Hindlimb muscle (tissue), 1 donor: ENCODE measurements around the gene DUSP15. TPM values are rescaled to one million over a fixed set of nuclear protein-coding genes. Genes with fewer than 3 reads are reported as not detected.

ENCODE experiments used
- DNase-seq: peaks from one replicate; pipeline ENCODE4 v3.0.0-alpha.2; 2013
- polyA plus RNA-seq: library from polyadenylated mRNA; unstranded; fragments of 120-200 nt; gene quantifications from one replicate; pipeline ENCODE4 v1.2.1, GENCODE V29; 2013; ENCODE audit not compliant: insufficient read length

The DUSP15 gene
- polyA plus RNA-seq, 1 donor: 3.0 TPM

DNA sequence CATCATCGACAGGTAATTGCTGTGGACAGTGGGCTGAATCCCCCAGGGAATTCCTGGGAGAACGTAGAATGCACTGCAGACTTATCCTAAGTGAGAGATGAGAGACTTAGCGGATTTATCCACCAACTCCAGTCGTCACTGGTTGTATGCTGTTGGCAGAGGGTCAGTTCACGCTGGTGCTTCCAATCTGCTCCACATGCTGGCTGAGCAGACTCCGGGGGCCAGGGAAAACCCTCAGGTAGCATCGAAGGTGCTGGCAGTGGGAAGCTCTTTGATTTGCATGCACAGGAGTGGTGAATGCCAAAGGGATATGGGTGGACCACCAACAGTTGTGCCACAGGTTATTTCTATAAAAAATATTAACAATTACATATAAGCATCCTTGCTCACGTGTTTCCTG, 20.3 kb upstream of the DUSP15 start:
- no peak for DNase-seq

DNA sequence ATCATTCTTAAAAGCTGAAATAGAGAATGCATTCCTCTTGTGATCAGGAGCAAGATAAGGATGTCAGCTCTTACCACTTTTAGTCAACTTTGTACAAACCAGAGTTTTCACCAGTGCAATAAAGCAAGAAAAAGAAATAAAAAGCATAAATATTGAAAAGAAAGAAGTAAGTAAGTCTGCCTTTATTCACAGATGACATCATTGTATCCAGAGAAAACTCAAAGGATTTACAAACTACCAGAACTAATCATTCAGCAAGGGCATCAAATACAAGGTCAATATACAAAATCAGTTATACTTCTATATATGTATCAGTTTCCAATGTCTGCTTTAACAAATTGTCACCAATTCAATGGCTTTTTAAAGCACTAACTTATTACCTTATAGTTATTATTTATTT, 13.5 kb upstream of the DUSP15 start:
- DNase-seq: no peak

DNA sequence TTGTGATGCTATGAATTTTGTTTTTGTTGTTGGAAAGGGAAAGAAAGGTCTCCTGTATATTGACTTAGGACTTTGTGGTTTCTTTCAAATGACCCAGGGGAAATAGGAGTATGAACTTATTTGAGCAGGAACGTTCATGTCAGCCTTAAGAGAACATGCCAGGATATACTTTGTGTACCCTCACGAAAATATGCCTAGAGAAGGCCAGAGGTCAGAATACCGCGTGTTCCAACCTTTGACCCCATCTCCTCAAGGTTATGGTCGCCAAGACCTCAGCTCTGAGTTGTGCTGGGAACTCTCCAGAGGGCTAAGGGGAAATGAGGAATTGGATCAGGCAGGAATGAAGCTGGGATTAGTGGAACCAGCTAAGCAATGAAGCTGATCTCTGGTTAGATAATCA, 11.6 kb upstream of the DUSP15 start:
- DNase-seq: no peak

DNA sequence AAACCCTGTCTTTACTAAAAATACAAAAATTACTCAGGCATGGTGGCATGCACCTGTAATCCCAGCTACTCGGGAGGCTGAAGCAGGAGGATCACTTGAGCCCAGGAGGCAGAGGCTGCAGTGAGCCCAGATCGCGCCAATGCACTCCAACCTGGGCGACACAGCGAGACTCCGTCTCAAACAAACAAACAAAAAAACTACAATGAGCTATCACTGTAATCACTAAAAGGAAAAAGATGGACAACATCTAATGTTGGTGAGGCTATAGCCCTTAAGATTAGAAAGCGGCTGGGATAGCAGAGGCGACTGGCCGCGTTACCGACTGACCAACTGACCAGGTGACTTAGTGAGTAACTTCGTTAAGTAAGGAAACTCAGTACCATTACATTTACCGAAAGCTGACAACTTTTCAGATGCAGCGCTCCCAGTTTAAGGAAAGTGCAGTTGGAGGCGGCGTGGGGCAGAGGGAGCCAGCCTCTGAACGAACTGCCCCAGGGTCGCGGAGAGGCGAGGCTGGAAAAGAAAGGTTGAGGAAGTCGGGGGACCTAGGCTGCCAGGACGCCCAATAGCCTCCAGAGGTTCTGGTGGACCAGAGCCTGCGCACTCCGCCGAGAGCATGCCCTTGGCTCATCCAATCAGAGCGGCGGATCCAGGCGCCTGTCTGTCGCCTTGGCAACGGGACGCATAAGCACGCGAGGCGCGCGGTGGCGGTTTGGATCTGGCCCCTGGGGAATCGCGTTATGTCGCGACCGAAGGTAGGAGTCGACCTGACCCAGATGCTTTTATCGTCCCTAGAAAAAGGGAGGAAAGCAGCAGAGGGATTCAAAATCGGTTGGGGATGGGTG, 9.0 kb upstream of the DUSP15 start:
- peak; percentile 87 for DNase-seq

DNA sequence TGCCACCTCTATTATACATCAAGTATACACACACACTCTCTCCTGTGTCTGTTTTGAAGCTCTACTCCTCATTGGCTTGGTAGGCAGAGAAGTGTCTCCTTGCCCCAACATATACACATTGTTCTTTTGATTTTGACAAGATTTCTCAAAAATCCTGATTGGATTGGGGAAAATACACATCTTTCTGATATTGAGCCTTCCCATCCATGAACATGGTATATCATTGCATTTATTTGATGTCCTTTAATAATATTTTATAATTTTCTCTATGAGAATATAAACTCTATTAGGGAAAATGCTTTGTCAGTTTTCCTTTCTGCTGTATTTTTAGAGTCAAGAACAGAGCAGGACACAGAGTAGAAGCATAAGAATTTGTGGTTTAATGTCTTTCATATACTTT, 7.4 kb upstream of the DUSP15 start:
- no peak for DNase-seq

DNA sequence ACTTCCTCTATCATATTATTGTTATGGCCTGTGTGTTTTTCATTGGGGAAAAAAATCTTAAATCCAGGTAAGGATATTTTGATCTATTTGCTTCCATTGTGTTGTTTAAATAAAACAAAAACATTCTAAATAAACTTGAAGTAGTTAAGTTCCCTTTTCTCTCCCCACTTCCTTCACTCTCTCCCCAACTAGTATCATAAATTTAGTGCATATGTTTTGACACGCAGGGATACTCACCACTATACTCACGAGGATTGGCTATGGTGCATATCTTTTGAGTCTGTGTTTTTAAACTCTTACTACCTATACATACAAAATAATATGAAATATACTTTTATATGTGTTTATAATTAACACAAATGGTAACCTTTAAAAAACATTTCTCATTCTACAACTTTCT, 5.3 kb upstream of the DUSP15 start:
- no peak for DNase-seq

DNA sequence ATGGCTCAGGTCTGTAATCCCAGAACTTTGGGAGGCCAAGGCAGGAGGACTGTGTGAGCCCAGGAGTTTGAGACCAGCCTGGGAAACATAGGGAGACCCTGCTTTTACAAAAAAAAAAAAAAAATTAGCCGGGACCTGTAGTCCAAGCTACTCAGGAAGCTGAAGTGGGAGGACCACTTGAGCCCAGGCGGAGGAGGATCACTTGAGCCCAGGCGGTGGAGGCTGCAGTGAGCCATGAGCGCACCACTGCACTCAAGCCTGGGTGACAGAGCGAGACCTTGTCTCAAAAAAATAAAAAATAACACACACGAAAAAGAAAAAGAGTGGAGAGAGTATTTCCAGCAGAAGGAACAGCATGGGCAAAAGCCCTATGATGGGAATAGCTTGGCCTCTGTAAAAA, 2.1 kb upstream of the DUSP15 start:
- no peak for DNase-seq

DNA sequence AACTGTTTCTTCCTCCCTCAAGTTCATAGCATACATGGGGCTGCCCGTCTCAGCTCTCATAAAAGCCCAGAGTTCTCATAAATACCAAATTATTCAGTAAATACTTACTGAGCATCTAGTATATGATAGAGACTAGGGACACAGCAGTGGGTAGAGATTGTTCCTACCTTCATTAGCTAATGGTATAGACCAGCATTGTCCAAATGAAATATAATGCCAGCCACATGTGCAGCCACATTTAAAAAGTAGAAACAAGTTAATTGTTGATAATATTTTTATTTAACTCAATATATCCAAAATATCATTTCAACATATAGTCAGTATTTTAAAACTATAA, 1.3 kb upstream of the DUSP15 start:
- DNase-seq: no peak

DNA sequence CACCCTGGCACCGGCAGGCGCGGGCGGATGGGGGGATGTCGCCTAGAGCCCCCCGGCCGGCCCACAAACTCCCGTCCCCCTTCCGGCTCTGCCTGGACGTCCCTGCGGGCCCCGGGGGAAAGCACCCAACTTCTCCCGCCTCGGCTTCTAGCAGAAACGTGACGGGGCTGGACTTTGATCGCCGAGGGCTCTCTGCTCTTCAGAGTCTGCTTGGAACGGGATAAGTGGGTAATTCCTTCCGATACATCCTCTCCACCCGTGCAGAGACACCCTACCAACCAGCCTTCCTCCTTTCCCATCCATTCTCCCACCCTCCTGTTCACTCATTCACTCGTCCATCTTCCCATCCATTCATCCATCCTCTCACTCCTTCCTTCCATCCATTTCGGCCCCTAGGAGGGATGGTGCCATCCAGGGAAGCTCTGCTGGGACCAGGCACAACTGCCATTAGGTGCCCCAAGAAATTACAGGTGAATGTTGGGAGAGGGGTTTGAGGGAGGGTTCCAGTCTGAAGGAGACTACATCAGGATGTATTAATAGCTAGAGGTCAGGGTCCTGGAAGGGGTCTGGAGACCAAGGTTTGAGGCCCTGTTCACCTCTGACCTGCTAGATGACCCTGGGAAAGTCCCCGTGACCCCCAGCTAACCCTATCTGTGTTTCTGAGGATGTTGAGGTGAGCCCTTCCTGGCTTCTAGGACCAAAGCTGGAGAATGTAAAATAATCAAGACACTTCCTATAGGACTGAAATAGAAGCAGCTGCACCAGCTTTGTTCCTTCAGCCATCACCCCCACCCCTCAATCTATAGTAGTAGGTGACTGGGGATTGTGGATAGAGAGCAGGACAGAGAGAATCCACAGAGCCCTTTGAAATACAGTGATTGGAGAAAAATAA, 645 bp upstream of the DUSP15 start:
- no peak for DNase-seq

DNA sequence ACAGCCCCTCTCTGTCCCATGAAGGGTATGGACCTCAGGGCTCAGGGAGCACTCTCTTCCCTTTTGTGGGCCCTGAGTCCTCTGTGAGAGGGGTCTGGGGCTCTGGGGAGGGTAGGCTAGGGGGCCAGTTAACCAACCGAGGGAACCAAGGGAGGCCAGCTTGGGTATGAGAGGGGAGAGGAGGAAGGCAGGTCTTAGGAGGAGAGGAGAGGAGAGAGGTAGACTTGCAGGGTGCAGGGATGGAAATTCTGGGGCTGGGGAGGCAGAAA, 720 bp downstream of the DUSP15 start:
- DNase-seq: no peak

DNA sequence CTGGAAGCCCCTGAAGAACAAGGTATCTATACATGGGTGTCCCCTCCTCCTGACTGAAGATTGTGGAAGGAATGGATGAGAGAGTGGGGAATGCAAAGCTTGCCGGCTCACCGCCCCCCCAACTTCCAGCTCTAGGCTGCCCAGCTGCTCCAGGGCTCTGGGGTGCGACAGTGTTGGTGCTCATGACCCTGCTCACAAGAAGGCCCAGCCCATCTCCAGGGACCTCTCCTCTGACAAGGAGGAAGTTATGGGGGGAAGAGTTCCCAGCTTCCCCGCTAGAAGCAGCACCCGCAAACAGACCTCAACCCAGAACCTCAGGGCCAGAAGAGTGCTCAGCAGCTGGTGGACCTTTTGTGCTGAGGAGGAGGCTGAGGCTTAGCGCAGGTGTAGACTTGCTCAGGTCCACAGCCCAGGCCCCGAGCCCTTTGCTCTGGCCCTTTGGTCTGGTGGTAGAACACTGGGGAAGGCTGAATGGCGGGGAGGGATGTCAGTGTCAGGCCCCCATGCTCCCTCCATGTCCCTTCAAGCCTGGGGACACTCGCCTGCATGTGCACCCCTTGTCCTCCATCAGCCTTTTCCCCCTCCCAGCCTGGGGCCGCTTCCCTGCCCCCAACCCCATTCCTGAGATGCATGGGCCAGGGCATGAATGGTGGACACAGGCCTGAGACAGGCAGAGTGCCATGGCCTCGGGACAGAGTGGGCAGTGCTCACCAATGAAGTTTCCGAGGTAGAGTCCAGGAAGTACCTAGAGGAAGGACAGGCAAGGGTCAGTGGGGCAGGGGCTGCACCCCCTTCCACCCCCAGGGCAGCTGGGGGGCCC, 1.3 kb downstream of the DUSP15 start:
- no peak for DNase-seq

DNA sequence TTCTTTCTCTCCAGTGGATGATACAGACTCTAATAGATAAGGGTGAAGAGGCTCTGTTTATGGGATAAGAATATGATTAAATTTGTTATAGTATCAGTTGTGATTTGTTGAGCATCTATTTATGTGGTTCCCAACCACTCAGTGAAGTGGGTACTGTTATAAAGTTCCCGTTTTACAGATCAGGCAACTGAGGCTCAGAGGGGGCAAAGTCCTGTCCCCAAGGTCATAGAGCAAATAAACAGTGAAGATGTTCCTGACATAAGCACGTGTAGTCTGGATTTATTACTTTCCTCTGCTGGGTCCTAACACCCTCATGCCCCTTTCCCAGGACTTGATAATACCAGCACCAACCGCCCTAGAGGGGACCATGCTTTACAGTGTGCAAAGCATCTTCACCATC, 4.1 kb downstream of the DUSP15 start:
- DNase-seq: no peak

DNA sequence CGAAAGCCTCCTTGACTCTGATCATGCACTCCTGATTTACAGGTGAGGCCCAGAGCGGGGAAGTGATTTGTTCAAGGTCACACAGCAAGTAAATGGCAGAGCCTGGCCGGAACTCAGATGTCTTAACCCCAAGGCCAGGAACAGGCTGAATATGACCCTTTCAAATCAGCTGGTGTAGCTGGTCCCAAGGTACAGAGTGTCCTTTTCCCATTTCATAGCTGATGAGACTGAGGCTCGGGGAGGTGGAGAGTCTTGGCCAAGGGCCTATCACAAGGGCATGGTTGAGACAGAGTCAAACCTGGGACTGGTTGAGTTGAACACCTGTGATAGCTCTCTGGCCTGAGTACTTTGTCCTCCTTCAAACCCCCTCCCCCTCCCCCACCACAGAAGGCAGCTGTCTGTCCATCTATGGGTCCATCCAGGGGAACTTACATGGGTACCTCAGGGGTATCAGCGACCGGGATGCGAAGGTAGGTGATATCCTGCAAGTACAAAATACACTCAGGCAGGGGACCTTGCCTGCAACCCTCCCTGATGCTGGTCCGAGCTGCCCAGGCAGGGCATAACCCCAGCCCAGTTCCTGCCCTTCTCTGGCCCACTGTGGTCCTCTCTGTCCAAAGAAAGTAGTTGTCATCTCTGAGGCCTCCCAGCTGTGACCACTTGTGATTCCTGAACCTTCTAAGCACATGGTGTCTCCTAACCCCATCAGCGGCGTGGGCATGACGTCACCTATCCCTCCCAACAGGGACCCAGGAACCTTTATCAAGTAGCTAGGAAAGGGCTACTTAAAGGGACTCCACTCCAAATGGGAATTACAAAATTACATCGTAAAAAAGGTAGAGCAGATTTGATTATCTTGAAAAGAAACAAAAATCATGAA, 5.6 kb downstream of the DUSP15 start:
- DNase-seq: no peak

DNA sequence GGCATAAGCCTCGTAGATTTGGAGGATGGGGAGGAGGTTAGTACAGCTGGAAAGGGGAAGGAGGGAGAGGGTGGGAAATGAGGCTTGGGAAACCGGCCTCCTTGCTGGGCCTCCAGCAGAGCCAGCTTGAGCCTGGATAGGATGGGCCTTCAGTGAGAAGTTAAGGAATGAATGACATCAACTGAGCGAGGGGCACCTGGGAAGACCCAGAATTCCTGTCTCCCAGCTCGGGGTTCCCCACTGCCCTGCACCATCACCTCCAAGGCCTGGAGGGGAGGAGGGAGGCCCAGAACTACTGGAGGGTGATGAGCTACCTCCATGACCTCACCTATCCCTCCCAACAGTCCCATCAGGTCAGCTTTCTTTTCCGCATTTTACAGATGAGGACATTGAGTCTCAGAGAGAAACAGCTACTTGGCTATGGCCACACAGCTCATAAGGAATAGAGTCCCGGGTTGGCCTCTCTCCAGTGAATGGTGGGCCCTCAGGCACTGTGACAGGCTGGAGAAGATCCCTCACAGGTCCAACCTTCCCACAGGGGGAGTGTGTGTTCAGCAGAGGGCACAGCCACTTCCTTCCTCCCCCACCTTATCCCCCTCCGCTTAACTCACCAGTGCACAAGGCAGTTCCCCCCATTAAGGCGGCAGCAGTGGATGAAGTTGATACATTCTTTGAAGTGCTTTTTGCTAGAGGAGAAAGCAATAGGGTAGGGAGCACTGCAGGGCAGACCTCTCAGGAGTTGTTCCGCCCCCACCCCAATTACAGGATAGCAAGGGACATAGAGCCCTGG, 6.8 kb downstream of the DUSP15 start:
- DNase-seq: no peak

DNA sequence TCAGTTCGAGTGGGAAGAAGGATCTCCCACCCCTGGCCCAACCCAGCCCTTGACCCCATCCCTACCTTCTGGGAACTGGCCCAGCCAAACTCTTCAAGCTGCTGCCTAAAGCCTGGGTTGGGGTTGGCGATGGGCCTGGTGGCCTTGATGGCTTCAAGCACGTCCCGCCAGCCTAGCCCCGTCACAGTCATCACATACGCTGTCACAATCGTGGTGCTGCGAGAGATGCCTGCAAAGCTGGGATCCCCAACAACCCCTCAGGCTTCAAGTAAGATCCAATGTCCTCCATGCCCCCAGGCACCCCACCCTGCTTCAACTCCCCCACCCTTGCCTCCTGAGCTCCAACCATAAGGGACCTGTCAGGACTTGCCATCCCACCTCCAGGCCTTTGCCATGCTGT, 7.8 kb downstream of the DUSP15 start:
- DNase-seq: no peak

DNA sequence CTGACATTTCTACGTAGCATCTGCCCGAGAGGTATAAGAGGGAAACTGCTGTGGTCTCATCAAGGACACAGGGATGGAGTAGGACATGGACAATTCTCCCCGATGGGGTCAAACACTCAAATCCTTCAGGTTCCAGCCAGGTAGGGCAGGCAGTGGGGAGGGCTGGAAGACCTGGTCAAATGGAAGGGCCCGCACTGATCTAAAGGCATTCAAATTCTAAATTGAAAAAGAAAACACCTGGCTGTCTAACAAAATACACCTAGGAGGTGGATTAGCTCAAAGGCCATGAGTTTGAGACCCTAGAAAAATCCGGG, 8.2 kb downstream of the DUSP15 start:
- no peak for DNase-seq

DNA sequence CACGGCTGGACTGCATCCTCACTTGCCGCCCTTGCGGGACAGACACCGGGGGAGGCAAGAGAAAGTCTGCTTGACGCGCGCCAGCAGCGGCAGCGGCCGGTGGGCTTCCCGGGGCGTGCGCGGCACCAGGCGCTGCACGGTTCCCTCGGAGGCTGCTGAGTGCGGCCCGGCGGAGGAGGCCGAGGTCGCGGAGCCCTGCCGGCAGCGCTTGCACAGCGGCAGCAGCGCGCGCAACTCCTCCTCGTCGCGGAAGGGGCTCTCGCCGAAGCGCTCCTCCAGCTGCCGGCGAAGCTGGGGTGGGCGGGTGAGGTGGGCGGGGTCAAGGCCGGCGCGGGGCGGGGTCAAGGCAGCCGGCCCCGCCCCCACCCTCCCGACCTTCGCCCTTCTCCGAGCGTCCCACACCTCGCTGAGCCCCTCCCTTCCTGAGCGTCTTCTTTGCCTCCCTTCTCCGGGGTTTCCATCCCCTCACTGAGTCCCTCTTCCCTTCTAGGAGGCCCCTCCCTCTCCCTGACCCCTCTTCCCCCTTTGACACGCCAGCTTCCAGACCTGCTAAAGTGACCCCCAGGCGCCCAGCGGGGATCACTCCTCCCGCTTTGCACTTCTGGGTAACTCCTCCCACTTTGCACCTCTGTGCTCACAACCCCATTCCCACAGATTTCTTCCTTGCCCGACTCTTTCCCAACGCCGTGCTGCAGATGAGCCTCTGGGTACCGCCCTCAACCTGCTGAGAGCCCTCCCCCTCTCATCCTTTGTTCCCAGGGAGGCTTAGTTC, 8.8 kb downstream of the DUSP15 start:
- DNase-seq: peak; percentile 66

DNA sequence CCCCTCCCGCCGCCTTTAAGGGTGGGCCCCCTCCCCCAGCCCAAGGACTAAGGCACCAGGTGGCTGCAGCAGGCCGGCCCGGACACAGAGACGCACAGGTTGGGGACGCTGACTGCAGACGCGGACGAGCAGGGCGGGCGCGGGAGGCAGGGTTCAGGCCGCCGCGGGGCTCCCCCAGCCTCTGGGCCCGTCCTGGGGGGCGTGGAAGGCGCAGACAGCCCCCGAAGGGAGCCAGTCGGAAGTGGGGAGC, 9.3 kb downstream of the DUSP15 start:
- no peak for DNase-seq

DNA sequence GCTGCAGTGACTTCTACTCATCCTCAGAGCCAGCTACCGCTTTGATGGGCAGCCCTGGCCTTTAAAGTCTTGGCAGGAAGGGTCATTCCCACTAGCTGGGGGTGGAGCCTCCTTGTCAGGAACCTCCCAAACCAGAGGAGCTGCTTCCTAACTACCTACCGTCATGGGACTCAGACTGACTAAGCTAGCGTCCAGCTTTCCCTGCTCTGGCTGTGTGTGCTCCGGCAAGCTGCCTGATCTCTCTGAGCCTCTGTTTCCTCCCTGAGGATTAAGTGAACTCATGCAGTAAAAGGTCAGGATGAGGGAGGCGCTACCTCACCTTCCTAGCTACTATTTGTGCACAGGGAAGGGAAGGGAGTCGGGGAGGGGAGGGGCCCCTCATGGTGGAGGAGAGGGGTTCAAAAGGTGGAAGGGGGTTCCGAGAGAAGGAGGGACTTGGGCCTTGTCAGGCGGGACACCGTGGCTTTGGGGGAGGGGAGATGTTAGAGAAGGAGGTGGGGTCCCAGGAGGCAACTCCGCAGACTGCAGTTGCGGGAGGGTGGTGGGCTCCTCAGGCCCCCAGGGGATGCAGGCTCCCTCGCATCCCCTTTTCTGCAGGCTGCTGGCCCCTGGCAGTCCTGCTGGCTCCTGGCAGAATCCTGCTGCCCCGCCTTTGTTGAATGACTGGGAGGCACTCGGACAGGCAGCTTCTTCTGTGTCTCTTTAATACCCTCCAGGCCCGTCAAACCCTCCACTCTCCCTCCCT, 9.8 kb downstream of the DUSP15 start:
- no peak for DNase-seq

DNA sequence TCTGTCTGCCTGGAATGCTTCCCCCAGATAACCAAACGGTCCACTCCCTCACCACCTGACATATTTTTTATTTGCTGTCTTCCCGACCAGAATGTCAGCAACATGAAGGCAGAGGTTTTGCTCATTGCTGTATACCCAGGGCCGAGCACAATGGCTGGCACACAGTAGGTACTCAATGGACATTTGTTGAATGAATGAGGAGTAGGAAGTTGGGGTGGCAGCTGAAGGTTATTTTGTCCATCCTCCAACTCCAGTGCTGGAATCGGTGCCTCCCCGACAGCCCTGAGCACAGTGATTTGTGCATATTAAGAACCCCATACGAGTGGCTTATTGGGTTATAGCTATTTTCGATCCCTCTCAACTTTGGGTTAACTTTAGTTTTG, 10.3 kb downstream of the DUSP15 start:
- no peak for DNase-seq
